ENCODE results near the gene PHLPP1. TPM values are rescaled to one million over a fixed set of nuclear protein-coding genes. Genes with fewer than 3 reads are reported as not detected.

The PHLPP1 gene
- total and polyA plus RNA-seq, 2 of the 13 experiments (the other 11 are each of a cell fraction or from before 2014, with no cell fraction given): 9.8 to 18.5 TPM

GRCh38 chr18:63028380-63028779 lies 313.0 kb downstream of the PHLPP1 start (continued):
- TF ChIP-seq JDP2 (CRISPR knock-in tag; IDR thresholded peaks at IDR 0.05; ENCODE audit: borderline replicate concordance) (no peak), ZNF549 (CRISPR knock-in tag; IDR thresholded peaks at IDR 0.05) (no peak)

Small RNA genes lying within 50 kb of the gene (small RNA-seq; reads per million reads assigned to genes)
- gene RNU6-142P (ENCODE audit: insufficient read depth in 2 of 3, insufficient read length in 3 of 3, low read depth in 2 of 3, low replicate concordance in 1 of 3): 0 reads per million in 3 experiments

Other genes with a start within 250 kb of the PHLPP1 start
- gene ZCCHC2, start 192.5 kb upstream of the PHLPP1 start, total RNA-seq (2016; rRNA removed; fragmentation: Illumina TruSeq; extraction: Trizol): 76.1 and 76.5 TPM in 2 replicates
- 52.2 and 62.5 TPM in 2 replicates for gene ZCCHC2, start 192.5 kb upstream of the PHLPP1 start, polyA plus RNA-seq (2011; rRNA removed)